NCI-H128 (cell line): ENCODE data around the gene GABRD.

Experiments
- DNase-seq: peaks from one replicate; lab custom pipeline; 2025; ENCODE audit not compliant: unreplicated experiment; lab: John Stamatoyannopoulos, UW

Gene GABRD

DNA sequence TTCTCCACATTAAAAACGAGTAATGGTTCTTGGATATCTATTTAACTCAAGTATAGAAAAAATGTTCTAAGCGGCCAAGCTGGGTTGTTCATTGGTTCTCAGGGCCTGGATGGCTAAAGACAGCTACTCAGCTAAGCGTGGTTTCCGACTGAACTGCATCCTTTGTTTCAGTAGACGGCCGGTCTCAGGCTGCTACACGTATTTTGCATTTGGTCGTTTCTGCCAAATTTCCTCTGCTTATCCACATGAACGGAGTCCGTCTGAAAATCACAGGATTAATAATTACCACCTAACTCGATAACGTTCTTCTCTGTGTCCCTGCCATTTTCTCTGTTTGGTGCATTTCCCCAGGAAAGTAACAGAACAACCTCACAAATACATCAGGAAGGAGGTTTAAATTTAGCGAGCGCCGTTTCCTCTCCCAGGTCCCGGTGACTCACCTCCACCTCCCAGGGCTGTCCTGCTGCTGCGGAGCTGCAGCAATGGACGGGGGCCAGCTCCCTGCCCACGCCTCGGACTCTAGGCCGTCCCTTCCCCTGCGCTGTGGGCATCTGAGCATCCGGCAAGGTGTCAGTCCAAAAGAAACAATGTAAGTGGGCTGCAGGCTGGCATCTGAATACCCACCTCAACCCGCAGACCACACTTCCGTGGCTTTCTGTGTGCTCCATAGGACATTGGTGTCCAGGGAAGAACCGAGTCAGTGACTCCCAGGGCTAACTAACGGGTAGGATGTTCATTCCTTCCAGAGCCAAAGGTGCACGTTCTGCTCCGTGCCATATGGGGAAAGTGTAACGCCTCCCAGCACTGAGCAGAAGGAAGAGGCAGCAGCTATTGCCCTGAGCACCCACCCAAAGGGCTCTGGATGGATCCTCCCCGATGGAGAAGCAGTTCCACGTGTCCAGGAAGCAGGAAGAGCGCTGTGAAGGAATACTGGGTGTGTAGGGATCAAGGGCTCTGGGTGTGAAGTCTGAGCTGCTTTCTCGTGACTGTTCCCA is 4.1 kb upstream of the GABRD start:
- no peak for DNase-seq

DNA sequence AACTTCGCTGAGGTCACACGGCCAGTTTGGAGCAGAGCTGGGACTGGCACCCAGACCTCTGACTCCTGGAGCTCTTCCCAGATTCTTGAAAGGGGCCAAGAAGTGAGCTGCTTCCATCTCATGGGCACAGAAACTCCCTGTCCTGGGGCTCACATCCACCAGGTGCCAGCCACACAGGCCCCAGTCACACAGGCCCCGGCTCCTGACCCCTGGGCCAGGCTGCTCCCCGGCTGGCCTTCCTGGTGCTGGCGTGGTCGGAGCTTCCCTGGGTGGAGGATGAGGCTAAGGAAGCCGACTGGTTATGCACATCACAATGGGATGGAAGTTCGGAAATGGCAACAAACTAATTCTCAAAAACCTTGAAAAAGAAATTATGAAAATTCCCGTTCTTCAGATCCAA is 3.0 kb upstream of the GABRD start:
- DNase-seq = no peak

DNA sequence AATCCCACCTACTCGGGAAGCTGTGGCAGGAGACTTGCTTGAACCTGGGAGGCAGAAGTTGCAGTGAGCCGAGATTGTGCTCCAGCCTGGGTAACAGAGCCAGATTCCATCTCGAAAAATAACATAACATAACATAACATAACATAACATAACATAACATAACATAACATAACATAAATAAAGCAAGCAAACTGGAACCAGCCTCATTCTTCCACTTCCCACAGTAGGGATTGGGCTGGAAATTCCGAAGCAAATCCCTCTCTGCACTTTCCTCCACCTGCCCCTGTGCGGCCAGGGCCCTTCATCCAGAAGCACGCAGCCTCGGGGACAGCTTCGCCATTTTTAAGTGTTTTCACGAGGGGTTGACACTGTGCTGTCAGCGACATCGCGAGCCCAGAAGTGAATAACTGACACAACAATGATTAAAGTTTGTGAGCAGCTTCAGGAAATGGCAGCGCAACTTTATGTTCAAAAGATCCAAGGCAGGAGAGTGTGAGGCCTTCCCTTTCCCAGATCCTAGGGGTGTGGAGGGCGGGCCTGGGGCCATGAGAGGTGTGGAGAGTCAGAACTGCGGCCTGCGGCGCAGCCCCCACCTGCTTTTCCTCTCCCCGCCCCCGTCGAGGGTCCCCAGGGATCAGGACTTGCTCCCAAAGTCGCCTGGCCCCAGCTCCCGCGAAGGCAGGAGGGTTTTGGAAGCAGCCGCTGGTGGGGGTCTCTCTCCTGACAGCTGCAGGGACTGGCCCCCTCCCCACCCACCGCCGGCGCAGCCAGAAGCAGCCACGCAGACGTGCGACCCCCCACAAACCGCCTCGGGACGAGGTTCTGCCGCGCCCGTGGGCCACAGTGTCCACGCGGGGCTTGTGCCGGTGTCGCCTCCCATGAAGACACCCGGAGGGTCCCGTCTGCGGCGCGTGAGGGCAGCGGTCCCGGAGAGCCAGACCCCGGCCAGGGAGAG is 651 bp upstream of the GABRD start:
- DNase-seq = no peak

DNA sequence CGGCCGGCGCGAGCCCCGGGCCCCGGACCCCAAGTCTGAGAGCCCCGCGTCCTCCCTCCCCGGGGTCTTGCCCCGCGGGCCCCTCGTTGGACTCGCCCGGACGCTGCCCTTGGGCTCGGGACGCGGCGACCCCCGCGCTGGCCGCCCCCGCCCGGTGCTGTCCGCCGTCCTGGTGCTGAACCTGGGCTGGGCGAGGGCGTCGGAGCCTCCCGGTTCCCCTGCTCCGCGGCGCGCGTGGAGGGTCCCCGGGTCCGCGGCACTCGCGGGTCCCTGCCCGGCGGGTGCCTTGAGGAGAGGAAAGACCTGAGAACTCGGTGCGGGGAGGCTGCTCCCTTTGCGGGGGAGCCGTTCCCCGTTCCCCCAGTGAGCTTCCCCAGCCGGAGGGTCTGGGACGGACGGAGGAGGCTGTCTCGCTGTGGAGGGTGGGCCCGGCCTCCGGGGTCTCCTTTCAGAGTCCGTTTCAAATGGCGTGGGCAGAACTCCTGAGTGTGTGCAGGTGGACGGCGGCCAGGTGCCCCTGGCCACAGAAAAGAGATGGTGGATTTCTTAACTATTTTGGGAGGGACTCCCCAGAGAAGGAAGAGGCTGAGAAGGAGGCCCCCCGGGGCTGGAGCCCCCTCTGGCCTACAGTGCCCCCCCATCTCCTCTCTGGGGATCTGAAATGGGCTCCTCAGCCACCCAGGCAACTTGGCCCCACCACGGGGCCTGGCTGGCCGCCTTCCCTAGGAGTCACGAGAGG is 595 bp downstream of the GABRD start:
- DNase-seq = no peak

DNA sequence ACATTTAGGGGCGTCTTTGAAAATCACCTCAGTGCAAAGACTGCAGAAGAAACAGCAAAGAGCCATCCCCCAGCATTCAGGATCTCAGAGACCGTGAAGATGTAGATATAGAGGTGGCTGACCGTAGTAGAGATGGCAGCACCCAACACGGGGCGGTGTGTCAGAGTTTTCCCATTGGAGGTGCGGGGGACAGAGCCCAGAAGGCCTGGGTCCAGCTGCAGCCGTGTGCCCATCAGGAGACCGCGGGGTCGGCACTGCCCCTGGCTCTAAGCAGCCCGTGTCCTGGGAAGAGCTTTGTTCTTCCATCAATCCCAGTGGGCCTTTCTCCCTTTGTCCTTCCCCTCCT is 1.1 kb downstream of the GABRD start:
- DNase-seq = no peak

DNA sequence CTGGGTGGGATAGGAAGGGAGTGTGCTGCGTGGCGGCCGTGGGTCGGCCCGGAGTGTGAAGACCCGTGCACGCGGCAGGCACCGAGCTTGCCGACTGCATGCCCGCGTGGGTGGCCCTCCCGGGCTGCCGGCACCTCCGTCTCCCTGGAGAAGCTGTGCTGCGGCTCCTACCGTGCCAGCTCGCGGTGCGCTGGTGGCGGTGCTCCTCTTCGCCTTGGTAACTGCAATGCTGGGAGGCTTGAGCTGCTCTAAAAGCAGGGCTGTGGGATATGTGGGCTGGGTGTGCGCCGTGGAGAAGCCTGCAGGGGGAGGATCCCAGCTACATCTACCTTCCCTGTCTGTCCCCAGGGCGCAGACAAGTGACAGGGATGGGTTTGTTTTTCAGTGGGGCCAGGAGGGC is 2.4 kb downstream of the GABRD start:
- DNase-seq = no peak

DNA sequence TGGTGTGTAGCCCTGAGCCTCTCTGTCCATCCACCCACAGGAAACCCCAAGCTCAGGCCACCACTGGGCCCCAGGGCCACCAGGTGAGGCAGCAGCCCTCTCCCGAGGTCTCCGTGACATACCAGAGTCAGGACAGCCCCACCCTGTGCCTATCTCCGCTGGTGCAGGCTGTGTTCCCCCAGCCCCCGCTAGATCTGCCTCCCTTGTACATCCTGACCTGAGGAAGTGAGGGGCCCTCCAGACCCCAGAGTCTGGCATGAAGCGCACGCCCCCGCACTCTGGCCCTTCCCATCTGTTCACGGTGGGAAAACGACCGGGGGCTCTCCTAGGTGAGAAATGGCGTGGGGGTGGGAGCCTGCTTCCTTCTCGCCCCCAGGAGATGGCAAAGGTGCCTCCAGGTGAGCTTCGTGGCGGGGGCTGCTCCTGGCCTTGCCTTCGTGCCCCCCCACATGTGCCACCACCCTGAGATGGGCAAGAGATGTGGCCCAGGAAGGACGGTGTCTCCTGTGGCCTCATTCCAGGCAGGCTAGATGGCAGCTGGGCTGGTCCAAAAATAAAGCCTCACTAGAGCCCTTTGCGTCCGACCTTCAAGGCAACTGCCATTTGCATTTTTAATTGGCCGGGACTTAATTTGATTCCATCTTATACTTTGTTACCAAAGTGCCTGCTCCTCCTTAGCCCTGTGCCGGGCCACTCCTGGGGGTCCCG is 3.1 kb downstream of the GABRD start:
- DNase-seq = no peak

DNA sequence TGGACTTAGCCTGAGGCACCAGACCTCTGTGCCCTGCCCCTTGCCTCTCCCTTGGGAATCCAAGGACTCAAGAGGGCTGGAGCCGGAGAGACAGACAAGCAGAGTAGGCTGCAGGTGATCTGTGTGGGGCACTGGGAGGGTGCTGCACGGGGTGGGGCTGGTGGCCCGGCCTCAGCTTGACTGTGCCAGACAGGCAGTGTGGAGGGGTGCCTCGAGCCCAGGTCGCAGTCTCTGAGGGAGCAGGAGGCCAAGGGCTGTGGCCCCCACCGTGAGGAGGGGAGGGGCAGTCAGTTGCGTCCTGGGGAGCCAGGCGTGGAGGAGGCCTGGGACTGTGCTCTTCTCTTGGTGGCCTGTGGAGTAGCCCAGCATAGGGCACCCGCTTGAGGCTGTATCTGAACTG is 4.0 kb downstream of the GABRD start:
- DNase-seq = no peak

DNA sequence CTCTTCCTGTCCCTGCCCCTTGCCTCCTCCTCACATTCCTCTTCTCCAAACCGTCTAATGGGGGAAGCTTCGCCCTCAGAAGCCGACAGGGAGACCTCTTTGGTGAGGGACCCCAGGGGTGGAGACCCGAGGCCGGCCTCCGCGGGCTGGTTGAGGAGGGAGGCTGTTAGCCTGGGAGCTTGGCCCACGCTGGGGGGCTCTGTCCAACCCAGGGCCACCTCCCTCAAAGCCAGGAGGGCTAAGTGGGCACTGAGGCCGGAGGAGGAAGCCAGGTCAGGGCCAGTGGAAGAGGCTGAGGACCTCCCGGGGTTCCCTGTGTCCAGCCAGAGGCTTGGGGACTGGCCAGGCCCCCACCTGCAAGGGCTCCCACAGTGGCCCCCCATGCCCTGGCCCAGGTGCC is 5.3 kb downstream of the GABRD start:
- no peak for DNase-seq

DNA sequence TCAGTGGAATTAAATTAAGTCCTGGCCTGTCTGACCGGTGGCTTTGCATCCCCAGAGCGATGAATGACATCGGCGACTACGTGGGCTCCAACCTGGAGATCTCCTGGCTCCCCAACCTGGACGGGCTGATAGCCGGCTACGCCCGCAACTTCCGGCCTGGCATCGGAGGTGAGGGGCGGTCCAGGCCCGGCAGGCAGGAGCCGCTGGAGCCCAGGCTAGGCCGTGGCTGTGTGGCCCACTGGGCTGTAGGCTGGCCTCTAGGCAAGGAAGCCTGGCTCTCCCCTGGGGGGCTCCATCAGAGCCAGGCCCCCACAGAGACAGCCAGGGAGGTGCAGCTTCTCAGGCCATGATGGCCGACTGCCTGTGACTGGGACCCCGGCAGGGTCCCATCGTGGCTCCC is 5.7 kb downstream of the GABRD start:
- DNase-seq = no peak

DNA sequence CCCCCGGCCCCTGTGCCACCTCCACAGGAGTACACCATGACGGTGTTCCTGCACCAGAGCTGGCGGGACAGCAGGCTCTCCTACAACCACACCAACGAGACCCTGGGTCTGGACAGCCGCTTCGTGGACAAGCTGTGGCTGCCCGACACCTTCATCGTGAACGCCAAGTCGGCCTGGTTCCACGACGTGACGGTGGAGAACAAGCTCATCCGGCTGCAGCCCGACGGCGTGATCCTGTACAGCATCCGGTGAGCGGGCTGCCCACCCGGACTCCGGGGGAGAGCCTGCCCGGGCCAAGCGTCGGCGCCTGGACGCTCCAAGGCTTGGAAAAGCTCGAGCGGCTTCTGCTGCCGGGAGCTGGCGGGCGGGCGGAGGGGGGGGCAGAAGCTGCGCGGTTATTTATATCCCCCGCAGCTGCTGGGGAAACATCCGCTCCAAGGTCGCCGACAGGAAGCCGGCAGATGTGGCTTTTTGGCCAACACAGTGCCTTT is 6.4 kb downstream of the GABRD start:
- DNase-seq = no peak

DNA sequence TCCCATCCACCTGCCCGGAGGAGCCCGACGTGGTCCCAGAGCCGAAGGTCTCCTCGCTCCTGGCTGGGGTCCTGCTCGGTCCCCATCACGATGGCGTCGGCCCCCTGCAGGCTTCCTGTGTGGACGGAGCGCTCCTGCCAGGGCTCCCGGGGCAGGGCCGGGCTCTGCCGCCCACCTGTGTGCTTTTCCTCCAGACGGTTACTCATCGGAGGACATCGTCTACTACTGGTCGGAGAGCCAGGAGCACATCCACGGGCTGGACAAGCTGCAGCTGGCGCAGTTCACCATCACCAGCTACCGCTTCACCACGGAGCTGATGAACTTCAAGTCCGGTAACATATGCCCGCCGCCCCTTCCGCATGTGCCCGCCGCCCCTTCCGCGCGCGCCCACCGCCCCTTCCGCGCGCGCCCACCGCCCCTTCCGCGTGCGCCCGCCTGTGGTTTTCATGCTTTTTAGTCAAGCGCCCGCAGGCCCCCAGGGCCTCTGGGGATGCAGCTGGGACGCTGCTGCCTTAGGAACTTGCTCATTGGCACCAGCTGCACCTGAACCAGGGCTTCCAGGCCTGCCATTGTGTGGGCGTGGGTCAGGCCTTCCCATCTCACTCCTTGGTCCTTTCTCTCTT is 8.9 kb downstream of the GABRD start:
- DNase-seq = no peak

DNA sequence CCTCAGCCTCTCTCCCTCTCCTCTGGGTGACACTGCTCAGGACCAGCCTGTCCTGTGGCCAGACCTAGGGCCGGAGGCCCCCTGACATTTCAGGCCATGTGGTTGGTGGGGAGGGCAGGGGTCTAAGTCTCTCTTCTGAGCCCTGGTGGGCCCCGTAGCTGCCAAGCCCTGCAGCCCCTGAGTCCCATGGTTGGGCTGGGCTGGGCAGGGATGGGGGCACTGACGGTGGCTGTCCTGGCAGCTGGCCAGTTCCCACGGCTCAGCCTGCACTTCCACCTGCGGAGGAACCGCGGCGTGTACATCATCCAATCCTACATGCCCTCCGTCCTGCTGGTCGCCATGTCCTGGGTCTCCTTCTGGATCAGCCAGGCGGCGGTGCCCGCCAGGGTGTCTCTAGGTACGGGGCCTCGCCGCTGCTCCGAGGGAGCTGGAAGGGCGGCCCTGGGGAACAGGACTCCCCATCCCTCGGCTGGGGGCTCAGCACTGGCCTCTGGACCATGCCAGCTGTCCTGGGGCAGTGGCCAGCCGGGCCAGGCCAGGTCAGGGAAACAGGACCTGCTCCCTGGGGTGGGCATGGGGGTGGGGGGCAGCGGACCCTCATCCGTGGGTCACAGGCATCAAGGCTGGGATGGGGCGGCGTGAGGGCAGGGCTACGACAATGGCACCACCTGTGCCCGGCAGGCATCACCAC is 9.9 kb downstream of the GABRD start:
- no peak for DNase-seq

DNA sequence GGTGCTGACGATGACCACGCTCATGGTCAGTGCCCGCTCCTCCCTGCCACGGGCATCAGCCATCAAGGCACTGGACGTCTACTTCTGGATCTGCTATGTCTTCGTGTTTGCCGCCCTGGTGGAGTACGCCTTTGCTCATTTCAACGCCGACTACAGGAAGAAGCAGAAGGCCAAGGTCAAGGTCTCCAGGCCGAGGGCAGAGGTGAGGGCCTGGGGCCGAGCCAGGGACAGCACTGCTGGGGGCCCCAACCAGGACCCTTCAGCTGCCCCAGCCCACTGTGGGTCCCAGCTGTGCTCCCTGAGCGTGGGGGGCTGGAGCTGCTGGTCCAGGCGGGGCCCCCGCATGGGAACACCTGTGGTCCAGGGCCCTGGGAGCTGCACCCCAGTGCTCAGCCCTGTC is 10.4 kb downstream of the GABRD start:
- DNase-seq = no peak

DNA sequence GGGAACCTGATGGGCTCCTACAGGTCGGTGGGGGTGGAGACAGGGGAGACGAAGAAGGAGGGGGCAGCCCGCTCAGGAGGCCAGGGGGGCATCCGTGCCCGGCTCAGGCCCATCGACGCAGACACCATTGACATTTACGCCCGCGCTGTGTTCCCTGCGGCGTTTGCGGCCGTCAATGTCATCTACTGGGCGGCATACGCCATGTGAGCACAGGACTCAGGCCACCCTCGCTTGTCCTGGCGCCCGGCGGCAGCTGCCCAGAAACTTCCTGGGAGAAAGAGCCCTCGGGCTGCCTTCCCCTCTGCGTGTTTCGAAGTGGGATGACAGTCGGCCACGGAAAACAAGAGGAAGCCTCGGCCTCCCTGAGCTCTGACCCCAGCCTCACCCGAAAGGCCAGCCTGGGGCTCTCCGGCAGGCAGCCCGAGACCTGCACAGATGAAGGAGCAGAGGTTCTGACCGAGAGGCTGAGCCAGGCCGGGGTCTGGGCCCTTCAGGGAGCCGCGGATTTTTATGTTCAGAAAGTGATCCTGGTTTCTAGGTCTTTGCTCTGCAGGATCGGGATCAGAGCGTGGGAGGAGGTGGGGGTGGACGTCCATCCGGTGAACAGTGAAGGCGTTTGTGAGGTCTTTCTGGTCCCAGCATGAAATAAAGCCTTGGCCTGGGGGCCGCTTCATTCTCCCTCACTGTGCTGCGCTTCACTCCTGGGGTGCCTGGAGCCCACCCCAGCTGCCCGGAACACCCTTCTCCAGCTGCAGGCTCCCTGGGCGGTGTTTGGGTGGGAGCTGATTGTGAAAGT is 11.1 kb downstream of the GABRD start:
- no peak for DNase-seq

DNA sequence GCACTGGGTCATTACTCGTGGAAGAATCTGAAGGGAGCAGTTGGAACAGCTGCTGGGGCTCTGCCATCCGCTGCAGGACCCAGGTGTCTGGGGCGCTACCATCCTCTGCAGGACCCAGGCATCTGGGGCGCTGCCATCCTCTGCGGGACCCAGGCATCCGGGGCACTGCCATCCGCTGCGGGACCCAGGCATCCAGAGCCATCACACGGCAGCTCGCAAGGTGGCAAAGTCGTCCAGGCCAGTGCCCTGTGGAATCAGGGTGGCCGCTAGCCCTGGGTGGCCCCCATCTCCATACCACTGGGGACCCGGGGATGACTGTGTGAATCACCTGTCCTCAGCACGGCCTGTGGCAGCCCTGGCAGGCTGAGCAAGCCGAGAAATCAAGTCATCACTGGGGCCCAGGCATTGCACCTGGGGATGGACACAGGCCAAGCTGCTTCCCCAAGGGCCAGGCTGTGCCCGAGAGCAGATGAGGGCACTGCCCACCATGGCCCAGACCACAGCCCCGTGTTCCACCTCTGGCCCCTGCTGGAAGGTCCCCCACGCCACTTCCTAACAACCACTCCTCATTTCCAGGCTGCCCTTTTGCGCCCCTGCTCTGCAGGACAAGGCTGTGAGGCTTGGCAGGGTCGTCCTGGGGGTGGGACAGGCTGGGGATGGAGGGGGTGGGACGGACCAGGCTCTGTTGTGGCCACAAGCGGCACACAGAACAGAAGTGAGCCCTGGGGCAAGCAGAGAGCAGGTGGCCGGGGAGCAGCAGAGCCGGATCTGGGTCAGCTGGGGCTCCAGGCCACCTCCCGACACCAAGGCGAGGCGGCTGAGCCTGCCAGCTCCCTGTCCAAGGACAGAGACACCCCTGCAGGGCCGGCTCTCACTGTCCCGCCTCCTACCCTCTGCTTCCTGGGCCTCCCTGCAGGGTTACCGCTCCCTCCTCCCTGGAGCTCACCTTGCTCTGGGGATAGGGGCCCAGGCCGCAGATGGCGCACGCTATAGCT is 12.7 kb downstream of the GABRD start:
- no peak for DNase-seq

DNA sequence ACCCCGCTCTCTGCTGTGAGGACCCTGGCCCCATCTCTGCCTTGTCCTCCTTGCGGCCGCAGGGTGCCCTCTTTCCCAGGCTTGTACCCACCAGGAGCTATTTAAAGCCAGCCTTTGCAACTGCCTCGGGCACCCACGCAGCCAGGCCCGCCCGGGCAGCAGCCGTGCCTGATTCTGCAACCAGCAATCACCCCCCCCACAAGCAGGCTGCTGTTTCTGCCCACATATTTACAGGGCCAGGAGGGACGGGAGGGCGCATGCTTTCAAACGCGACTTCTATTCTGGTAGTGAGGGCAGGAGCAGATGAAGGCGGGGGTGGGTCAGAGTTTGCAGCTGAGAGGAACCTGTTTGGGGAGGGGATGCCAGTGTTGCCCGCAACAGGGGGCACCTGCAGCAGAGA is 13.6 kb downstream of the GABRD start:
- DNase-seq = no peak
